SK-N-SH (cell line): ENCODE data around the gene FCRL3.

ENCODE experiments used
- FOXM1 ChIP-seq: IDR thresholded peaks from 2 replicates; pipeline ENCODE4 v1.4.0; 2012; ENCODE audit warnings: low read depth, mild to moderate bottlenecking
- GATA2 ChIP-seq: sonication (generic); formaldehyde crosslinking; IDR thresholded peaks from 2 replicates; pipeline ENCODE4 v1.5.0; 2020; ENCODE audit warnings: mild to moderate bottlenecking, missing genetic modification reagents
- JUND ChIP-seq: IDR thresholded peaks from 2 replicates; pipeline ENCODE4 v1.4.0; 2012
- MXI1 ChIP-seq: IDR thresholded peaks from 2 replicates; pipeline ENCODE4 v1.6.1; 2012; ENCODE audit warnings: mild to moderate bottlenecking, low read depth, low read length, improper control_type of control experiment
- RFX5 ChIP-seq: IDR thresholded peaks from 2 replicates; pipeline ENCODE4 v1.6.1; 2012; ENCODE audit warnings: mild to moderate bottlenecking, improper control_type of control experiment, low read length
- RXRA ChIP-seq: IDR thresholded peaks from 2 replicates; pipeline ENCODE4 v1.4.0; 2012; ENCODE audit warnings: low read depth, mild to moderate bottlenecking, borderline replicate concordance
- TAF1 ChIP-seq: IDR thresholded peaks from 2 replicates; pipeline ENCODE4 v1.6.1; 2012; ENCODE audit warnings: low read depth, mild to moderate bottlenecking, low read length, moderate library complexity, borderline replicate concordance
- TF ChIP-seq, protein P1 (sequence below): IDR thresholded peaks from 2 replicates; pipeline ENCODE4 v1.4.0; 2012; ENCODE audit warnings: low read depth, borderline replicate concordance
- TF ChIP-seq, protein P2 (sequence below): IDR thresholded peaks from 2 replicates; pipeline ENCODE4 v1.6.1; 2012; ENCODE audit warnings: mild to moderate bottlenecking, low read depth, low read length, moderate library complexity
- TF ChIP-seq, protein P3 (sequence below): fragments of 200-600 bp; sonication (generic); IDR thresholded peaks from 2 replicates; pipeline ENCODE4 v1.6.1; 2017; ENCODE audit warnings: antibody characterized with exemption, mild to moderate bottlenecking, moderate library complexity

DNA sequence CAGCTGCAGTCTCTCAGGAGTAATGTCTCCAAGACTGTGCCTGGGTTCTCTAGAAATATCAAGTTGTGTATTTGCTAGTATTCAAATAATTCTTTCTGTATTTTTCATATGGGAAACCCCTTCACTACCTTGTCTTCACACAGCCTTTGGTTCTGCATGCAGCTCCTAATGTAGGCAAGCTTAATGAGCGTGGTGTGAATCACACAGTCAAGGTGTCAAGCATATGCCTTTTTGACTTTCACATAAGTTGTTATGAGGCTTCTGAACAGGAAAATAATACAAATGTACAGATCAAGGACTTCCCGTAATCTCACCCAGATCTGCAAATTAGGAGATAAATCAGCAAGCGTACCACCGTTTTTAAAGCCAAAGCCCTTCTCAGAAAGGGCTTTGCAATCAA is at the start of gene FCRL3:
- TF ChIP-seq TAF1 (no peak), RFX5 (no peak), GATA2 (no peak), RXRA (no peak), FOXM1 (no peak), JUND (no peak), MXI1 (no peak)
- TF ChIP-seq, protein P1, sequence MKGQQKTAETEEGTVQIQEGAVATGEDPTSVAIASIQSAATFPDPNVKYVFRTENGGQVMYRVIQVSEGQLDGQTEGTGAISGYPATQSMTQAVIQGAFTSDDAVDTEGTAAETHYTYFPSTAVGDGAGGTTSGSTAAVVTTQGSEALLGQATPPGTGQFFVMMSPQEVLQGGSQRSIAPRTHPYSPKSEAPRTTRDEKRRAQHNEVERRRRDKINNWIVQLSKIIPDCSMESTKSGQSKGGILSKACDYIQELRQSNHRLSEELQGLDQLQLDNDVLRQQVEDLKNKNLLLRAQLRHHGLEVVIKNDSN: no peak
- TF ChIP-seq, protein P2, sequence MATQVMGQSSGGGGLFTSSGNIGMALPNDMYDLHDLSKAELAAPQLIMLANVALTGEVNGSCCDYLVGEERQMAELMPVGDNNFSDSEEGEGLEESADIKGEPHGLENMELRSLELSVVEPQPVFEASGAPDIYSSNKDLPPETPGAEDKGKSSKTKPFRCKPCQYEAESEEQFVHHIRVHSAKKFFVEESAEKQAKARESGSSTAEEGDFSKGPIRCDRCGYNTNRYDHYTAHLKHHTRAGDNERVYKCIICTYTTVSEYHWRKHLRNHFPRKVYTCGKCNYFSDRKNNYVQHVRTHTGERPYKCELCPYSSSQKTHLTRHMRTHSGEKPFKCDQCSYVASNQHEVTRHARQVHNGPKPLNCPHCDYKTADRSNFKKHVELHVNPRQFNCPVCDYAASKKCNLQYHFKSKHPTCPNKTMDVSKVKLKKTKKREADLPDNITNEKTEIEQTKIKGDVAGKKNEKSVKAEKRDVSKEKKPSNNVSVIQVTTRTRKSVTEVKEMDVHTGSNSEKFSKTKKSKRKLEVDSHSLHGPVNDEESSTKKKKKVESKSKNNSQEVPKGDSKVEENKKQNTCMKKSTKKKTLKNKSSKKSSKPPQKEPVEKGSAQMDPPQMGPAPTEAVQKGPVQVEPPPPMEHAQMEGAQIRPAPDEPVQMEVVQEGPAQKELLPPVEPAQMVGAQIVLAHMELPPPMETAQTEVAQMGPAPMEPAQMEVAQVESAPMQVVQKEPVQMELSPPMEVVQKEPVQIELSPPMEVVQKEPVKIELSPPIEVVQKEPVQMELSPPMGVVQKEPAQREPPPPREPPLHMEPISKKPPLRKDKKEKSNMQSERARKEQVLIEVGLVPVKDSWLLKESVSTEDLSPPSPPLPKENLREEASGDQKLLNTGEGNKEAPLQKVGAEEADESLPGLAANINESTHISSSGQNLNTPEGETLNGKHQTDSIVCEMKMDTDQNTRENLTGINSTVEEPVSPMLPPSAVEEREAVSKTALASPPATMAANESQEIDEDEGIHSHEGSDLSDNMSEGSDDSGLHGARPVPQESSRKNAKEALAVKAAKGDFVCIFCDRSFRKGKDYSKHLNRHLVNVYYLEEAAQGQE: no peak
- TF ChIP-seq, protein P3, sequence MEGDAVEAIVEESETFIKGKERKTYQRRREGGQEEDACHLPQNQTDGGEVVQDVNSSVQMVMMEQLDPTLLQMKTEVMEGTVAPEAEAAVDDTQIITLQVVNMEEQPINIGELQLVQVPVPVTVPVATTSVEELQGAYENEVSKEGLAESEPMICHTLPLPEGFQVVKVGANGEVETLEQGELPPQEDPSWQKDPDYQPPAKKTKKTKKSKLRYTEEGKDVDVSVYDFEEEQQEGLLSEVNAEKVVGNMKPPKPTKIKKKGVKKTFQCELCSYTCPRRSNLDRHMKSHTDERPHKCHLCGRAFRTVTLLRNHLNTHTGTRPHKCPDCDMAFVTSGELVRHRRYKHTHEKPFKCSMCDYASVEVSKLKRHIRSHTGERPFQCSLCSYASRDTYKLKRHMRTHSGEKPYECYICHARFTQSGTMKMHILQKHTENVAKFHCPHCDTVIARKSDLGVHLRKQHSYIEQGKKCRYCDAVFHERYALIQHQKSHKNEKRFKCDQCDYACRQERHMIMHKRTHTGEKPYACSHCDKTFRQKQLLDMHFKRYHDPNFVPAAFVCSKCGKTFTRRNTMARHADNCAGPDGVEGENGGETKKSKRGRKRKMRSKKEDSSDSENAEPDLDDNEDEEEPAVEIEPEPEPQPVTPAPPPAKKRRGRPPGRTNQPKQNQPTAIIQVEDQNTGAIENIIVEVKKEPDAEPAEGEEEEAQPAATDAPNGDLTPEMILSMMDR: no peak
